Gastroesophageal sphincter (tissue), 4 donors: Measurements from ENCODE around the gene NDOR1. TPM values are rescaled to one million over a fixed set of nuclear protein-coding genes. Genes with fewer than 3 reads are reported as not detected.

Experiments
- ATAC-seq: fragments of 150-250 bp; one replicate; pipeline ENCODE4 v1.9.1; 2016; ENCODE audit warnings: mild to moderate bottlenecking, moderate library complexity
- H3K27ac ChIP-seq, 4 donors: fragments of 200-600 bp; sonication (generic) in 3 of 4; 1 replicate in 3 of 4; 2 replicates in 1 of 4; pipeline ENCODE4 v1.5.1; 2016 to 2019
- H3K27me3 ChIP-seq: fragments of 200-600 bp; sonication (generic); one replicate; pipeline ENCODE4 v1.5.1; 2019
- H3K36me3 ChIP-seq, 2 donors: fragments of 200-600 bp; sonication (generic); one replicate each; pipeline ENCODE4 v1.5.1; 2019; ENCODE audit warnings: control low read depth in 1 of 2
- H3K4me1 ChIP-seq, 3 donors: fragments of 200-600 bp; sonication (generic); 1 replicate in 2 of 3; 2 replicates in 1 of 3; pipeline ENCODE4 v1.5.1; 2016 to 2019; ENCODE audit warnings: control low read depth in 2 of 3
- H3K4me3 ChIP-seq, 2 donors: fragments of 200-600 bp; sonication (generic); one replicate each; pipeline ENCODE4 v1.5.1; 2019; ENCODE audit warnings: mild to moderate bottlenecking in 1 of 2, moderate library complexity in 1 of 2
- H3K9me3 ChIP-seq, 3 donors: fragments of 200-600 bp; sonication (generic); one replicate each; pipeline ENCODE4 v1.5.1; 2017 to 2019; ENCODE audit warnings: control low read depth in 2 of 3
- EP300 ChIP-seq: sonication (generic); formaldehyde crosslinking; IDR thresholded peaks from one replicate; pipeline ENCODE4 v1.6.1; 2017; ENCODE audit warnings: antibody characterized with exemption, mild to moderate bottlenecking
- POLR2A ChIP-seq, 2 donors: fragments of 450-650 bp; IDR thresholded peaks; one replicate each; pipeline ENCODE4 v1.6.1; 2017; ENCODE audit warnings: antibody characterized with exemption in 2 of 2, mild to moderate bottlenecking in 2 of 2, moderate library complexity in 1 of 2
- POLR2AphosphoS5 ChIP-seq: sonication (generic); formaldehyde crosslinking; IDR thresholded peaks from one replicate; pipeline ENCODE4 v1.6.1; 2017; ENCODE audit warnings: antibody characterized with exemption
- WGBS, 2 donors: methylation state at CpG; one replicate each; pipeline ENCODE4 v1.1.5; 2018; ENCODE audit warnings: low coverage in 1 of 2; 5-methylcytosine and 5-hydroxymethylcytosine counted together
- total RNA-seq, 4 donors: library from RNA; depleted of rRNA; stranded (reverse); fragments of >200 nt; gene quantifications; one replicate each; pipeline ENCODE4 v1.1.0, GENCODE V29; 2016
- TF ChIP-seq, protein P1 (sequence below), 4 experiments: fragments of 200-600 bp in 2 of 4; fragments of 450-650 bp in 2 of 4; sonication (generic) in 1 of 4; IDR thresholded peaks; one replicate each; pipeline ENCODE4 v1.5.1; 2017 to 2019; ENCODE audit warnings: antibody characterized with exemption in 4 of 4, mild to moderate bottlenecking in 2 of 4, moderate library complexity in 2 of 4

The NDOR1 gene
- total RNA-seq, 4 donors from 2014 or later = 4.6 to 9.8 (median 7.6) TPM

DNA sequence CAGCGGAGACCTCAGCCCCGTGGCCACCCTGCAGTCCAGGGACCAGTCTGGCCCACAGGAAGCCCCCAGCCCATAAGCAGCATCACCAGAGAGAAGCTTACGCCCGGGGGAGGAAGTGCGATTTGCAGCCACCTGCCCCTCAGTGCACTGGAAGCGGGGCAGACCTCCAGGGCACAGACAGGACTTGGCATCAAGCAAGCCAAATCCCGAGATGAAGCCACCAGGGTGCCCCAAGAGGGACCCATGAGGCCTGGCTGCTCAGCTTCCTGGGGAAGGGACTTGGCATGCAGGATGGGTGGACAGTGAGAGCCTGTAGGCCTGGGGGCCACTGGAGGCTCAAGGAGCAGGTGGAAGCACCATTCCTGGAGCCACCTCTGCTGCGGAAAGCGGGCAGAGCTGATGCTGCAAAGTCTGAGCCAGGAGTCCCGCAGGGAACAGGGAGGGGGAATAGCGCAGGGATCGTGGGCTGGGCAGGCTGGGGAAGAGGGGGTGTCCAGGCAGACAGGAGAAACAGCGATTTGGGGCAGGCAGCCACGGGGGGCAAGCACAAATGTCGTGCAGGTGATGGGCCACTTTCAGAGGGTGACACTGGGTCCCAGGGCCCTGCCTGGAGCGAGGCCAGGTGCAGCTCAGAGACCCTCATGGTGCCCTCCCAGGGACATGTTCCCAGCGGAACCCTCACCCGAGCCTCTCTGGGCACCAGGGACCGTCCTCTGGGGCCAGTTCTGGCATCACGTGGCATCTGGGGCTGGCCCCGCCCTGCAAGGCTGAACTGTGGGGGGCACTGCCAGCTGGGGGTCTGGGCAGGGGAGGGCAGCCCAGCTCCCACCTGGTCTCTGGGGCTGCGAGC, 38.9 kb upstream of the NDOR1 start:
- Histone ChIP-seq H3K4me3 (no peak overlapping the region), H3K9me3 (no peaks in the 10 kb centered on the region), H3K27me3 (peaks cover 100% of the 10 kb centered on the region), H3K27ac (no peak overlapping the region), H3K36me3 (no peaks in the 10 kb centered on the region), H3K4me1 (peaks cover 5 to 55% (median 41%) of the 10 kb centered on the region in 3 donors)
- TF ChIP-seq EP300 (no peak), POLR2AphosphoS5 (no peak), POLR2A (IDR thresholded peaks at IDR 0.05) (no peak)
- TF ChIP-seq, protein P1, sequence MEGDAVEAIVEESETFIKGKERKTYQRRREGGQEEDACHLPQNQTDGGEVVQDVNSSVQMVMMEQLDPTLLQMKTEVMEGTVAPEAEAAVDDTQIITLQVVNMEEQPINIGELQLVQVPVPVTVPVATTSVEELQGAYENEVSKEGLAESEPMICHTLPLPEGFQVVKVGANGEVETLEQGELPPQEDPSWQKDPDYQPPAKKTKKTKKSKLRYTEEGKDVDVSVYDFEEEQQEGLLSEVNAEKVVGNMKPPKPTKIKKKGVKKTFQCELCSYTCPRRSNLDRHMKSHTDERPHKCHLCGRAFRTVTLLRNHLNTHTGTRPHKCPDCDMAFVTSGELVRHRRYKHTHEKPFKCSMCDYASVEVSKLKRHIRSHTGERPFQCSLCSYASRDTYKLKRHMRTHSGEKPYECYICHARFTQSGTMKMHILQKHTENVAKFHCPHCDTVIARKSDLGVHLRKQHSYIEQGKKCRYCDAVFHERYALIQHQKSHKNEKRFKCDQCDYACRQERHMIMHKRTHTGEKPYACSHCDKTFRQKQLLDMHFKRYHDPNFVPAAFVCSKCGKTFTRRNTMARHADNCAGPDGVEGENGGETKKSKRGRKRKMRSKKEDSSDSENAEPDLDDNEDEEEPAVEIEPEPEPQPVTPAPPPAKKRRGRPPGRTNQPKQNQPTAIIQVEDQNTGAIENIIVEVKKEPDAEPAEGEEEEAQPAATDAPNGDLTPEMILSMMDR (IDR thresholded peaks at IDR 0.05) = no peak
- no peak for ATAC-seq
- 51 to 81% methylated on average over 6 to 8 of the region's 22 CpGs for WGBS, 2 donors

- Histone ChIP-seq H3K27me3 (peaks cover 100% of the 10 kb centered on the region), H3K36me3 (no peaks in the 10 kb centered on the region), H3K9me3 (no peaks in the 10 kb centered on the region), H3K4me3 (no peak overlapping the region), H3K27ac (no peak overlapping the region), H3K4me1 (peaks cover 5 to 48% (median 36%) of the 10 kb centered on the region in 3 donors)
- no peak for ATAC-seq
- WGBS, 2 donors = no CpG with 5 or more reads among the region's 44 CpGs
- no peak for TF ChIP-seq POLR2AphosphoS5
These were observed 38.2 kb upstream of the NDOR1 start for GRCh38 chr9:137167277-137167746.

DNA sequence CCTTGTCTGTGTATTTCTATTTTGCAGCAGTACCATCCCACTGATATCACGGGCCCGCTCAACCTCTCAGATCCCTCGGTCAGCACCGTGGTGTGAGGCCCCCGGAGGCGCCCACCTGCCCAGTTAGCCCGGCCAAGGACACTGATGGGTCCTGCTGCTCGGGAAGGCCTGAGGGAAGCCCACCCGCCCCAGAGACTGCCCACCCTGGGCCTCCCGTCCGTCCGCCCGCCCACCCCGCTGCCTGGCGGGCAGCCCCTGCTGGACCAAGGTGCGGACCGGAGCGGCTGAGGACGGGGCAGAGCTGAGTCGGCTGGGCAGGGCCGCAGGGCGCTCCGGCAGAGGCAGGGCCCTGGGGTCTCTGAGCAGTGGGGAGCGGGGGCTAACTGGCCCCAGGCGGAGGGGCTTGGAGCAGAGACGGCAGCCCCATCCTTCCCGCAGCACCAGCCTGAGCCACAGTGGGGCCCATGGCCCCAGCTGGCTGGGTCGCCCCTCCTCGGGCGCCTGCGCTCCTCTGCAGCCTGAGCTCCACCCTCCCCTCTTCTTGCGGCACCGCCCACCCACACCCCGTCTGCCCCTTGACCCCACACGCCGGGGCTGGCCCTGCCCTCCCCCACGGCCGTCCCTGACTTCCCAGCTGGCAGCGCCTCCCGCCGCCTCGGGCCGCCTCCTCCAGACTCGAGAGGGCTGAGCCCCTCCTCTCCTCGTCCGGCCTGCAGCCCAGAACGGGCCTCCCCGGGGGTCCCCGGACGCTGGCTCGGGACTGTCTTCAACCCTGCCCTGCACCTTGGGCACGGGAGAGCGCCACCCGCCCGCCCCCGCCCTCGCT, 37.5 kb upstream of the NDOR1 start:
- no CpG with 5 or more reads among the region's 57 CpGs for WGBS, 2 donors
- H3K27ac ChIP-seq = no peak overlapping the region
- H3K27me3 ChIP-seq = peaks cover 100% of the 10 kb centered on the region
- ATAC-seq = no peak
- H3K4me3 ChIP-seq = peak overlapping the region in 1 of 2 donors; percentile 48
- H3K4me1 ChIP-seq = peaks cover 5 to 41% (median 30%) of the 10 kb centered on the region in 3 donors
- H3K36me3 ChIP-seq = no peaks in the 10 kb centered on the region
- H3K9me3 ChIP-seq = no peaks in the 10 kb centered on the region
- TF ChIP-seq EP300 = no peak
- TF ChIP-seq, protein P1 (IDR thresholded peaks at IDR 0.05) = no peak
- no peak for TF ChIP-seq POLR2AphosphoS5
- TF ChIP-seq POLR2A (IDR thresholded peaks at IDR 0.05) = no peak

GRCh38 chr9:137168573-137168903, 37.0 kb upstream of the NDOR1 start:
- peaks cover 5 to 36% (median 25%) of the 10 kb centered on the region in 3 donors for H3K4me1 ChIP-seq
- H3K4me3 ChIP-seq = peak overlapping the region in 1 of 2 donors; percentile 48
- H3K9me3 ChIP-seq = no peaks in the 10 kb centered on the region
- no peak for TF ChIP-seq POLR2A (IDR thresholded peaks at IDR 0.05)
- TF ChIP-seq EP300 = no peak
- TF ChIP-seq POLR2AphosphoS5 = no peak
- TF ChIP-seq, protein P1 (IDR thresholded peaks at IDR 0.05) = no peak
- peaks cover 100% of the 10 kb centered on the region for H3K27me3 ChIP-seq
- H3K36me3 ChIP-seq = no peaks in the 10 kb centered on the region
- ATAC-seq = no peak
- H3K27ac ChIP-seq = no peak overlapping the region
- 0% methylated on average over 2 of the region's 36 CpGs; no CpG with 5 or more reads in 1 of the 2 donors for WGBS, 2 donors
